Activated B cell treated with CpG ODN at 0.5 μM for 24 hours (primary cell): ENCODE measurements around the gene CHCHD6. TPM values are rescaled to one million over a fixed set of nuclear protein-coding genes. Genes with fewer than 3 reads are reported as not detected.
A peak's percentile ranks its signal among the peaks of the same experiment; 100 is the strongest.

Experiments used
- ATAC-seq: fragments of 200-7000 bp; cut with Tn5 transposase; one replicate; pipeline ENCODE4 v1.10.0; 2021; ENCODE audit warnings: low read depth, mild to moderate bottlenecking, moderate library complexity
- CTCF ChIA-PET: fragments of 350-600 bp; sonication (Branson Sonifier 250); formaldehyde crosslinking; loops from one replicate; lab custom pipeline; 2021; ENCODE audit warnings: antibody characterized with exemption; lab: Charles Lee
- POLR2A ChIA-PET: fragments of 350-600 bp; sonication (Branson Sonifier 250); formaldehyde crosslinking; loops from one replicate; lab custom pipeline; 2021; ENCODE audit warnings: antibody characterized with exemption; lab: Charles Lee
- DNase-seq: peaks from one replicate; pipeline ENCODE4 v3.0.0; 2022
- H3K27ac Mint-ChIP-seq: one replicate; pipeline ENCODE4 v1.8.0; 2020; ENCODE audit warnings: mixed read lengths
- H3K27me3 Mint-ChIP-seq: one replicate; pipeline ENCODE4 v1.8.0; 2021; ENCODE audit warnings: mixed read lengths
- H3K36me3 Mint-ChIP-seq: one replicate; pipeline ENCODE4 v1.8.0; 2021; ENCODE audit warnings: low read depth, mixed read lengths
- H3K4me1 Mint-ChIP-seq: one replicate; pipeline ENCODE4 v1.8.0; 2021; ENCODE audit warnings: mixed read lengths
- H3K4me3 Mint-ChIP-seq: one replicate; pipeline ENCODE4 v1.8.0; 2020; ENCODE audit warnings: mild to moderate bottlenecking, mixed read lengths
- H3K9me3 Mint-ChIP-seq: one replicate; pipeline ENCODE4 v1.8.0; 2020; ENCODE audit warnings: mixed read lengths
- intact Hi-C: fragments of 100-400 bp; cut with micrococcal nuclease; formaldehyde crosslinking; loops from one replicate; pipeline ENCODE4 v1.15.1; 2024
- total RNA-seq: library from RNA; stranded (reverse); gene quantifications from 2 replicates; pipeline ENCODE4 v1.2.3, GENCODE V29; 2022
- TF ChIP-seq, protein P1 (sequence below): fragments of 200-600 bp; IDR thresholded peaks from one replicate; pipeline ENCODE4 v1.8.0; 2022; ENCODE audit warnings: antibody characterized with exemption, mild to moderate bottlenecking

Gene CHCHD6
- total RNA-seq, 1 donor from 2014 or later: 10.0 TPM

DNA sequence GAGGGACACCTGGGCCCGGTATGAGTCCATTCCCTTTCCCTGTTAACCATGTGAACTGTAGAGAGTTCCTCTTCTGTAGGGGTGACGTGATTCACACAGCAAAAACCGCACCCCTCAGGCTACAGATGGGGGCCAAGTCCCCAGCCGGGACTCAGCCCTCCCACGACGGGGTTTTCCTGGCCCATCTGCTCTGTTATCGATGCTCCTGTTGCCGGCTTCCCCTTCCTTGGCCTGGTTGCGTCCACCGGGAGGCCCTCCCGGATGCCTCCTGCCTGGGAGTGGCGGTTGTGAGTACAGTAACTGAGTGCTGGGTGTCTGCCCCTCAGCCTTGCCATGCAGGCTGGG is 278.1 kb downstream of the CHCHD6 start:
- DNase-seq (peak; percentile 74), ATAC-seq (peak; percentile 70)
- POLR2A ChIA-PET: interaction anchor here (0.7 to 4.3 kb wide), 11 partner anchors 10 to 562 kb away, joined by 3 to 52 read pairs (median 4); partner anchors contain the start of gene ZXDC
- H3K27me3 Mint-ChIP-seq: peaks cover 4% of the 10 kb centered on the region
- intact Hi-C loops: loop anchor here (1.0 to 5.0 kb wide), 15 partner anchors 10 to 1095 kb away; partner anchors contain the start of genes CHCHD6, KLF15, SEC61A1 and TPRA1
- H3K4me3 Mint-ChIP-seq: peak overlapping the region; percentile 87
- no peaks in the 10 kb centered on the region for H3K9me3 Mint-ChIP-seq
- TF ChIP-seq, protein P1, sequence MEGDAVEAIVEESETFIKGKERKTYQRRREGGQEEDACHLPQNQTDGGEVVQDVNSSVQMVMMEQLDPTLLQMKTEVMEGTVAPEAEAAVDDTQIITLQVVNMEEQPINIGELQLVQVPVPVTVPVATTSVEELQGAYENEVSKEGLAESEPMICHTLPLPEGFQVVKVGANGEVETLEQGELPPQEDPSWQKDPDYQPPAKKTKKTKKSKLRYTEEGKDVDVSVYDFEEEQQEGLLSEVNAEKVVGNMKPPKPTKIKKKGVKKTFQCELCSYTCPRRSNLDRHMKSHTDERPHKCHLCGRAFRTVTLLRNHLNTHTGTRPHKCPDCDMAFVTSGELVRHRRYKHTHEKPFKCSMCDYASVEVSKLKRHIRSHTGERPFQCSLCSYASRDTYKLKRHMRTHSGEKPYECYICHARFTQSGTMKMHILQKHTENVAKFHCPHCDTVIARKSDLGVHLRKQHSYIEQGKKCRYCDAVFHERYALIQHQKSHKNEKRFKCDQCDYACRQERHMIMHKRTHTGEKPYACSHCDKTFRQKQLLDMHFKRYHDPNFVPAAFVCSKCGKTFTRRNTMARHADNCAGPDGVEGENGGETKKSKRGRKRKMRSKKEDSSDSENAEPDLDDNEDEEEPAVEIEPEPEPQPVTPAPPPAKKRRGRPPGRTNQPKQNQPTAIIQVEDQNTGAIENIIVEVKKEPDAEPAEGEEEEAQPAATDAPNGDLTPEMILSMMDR: no peak
- peaks cover 29% of the 10 kb centered on the region for H3K4me1 Mint-ChIP-seq
- CTCF ChIA-PET: interaction anchor here (0.6 to 3.5 kb wide), 11 partner anchors 9 to 303 kb away, joined by 4 to 28 read pairs (median 7); no protein-coding TSS in a partner anchor
- peaks cover 1% of the 10 kb centered on the region for H3K36me3 Mint-ChIP-seq
- H3K27ac Mint-ChIP-seq: peak overlapping the region; percentile 97

DNA sequence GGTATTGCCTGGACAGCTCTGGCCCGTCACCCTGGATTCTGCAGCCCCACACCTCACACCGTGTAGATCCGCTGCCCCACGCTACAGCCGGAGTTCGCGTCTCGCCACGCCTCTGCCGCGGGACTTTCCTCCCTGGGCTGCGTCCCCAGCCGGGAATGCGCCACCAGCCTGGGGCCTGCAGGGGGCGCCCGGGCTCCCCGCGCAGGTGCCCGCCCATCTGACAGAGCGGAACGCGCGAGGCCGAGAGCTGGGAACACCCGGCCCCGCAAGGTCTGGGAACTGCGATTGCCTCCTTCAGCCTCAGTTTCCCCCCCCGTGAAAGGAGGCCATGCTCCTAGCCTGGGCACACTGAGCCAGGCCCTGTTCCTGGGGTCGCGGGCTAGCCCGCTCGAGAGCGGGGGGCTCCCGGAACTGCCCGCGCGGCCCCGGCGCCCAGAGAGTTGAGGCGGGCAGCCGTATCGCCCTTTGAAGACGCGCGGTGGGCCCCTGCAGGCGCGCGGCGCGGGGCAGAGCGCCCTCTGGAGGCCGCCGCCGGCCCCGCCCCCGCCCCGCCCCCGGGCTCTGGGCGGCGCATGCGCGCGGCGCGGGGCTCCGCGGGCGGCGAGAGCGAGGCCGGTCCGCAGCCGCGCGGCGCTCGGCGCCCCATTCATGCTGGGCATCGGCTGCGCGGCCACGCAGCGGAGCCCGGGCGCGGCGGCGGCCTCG is 278.6 kb downstream of the CHCHD6 start, which contains the start of gene PLXNA1:
TSS of gene PLXNA1 (plus strand) at position 645 of the 705 bp plus-strand sequence. CDS start 5,479 bp downstream, outside the sequence.
- TF ChIP-seq, protein P1: peak; percentile 43
- Mint-ChIP-seq H3K36me3 (peaks cover 1% of the 10 kb centered on the region), H3K4me1 (peaks cover 29% of the 10 kb centered on the region), H3K4me3 (peak within 1 kb of the TSS; percentile 87), H3K27me3 (peaks cover 4% of the 10 kb centered on the region), H3K9me3 (no peaks in the 10 kb centered on the region), H3K27ac (peak within 1 kb of the TSS; percentile 97)
- intact Hi-C loops: loop anchor here (1.0 to 5.0 kb wide), 15 partner anchors 10 to 1095 kb away; partner anchors contain the start of genes CHCHD6, KLF15, SEC61A1 and TPRA1
- peak; percentile 75 for ATAC-seq
- DNase-seq: peak; percentile 92
- ChIA-PET POLR2A (interaction anchor here (0.7 to 4.3 kb wide), 10 partner anchors 10 to 562 kb away, joined by 3 to 52 read pairs (median 4); partner anchors contain the start of gene ZXDC), CTCF (interaction anchor here (0.6 to 3.5 kb wide), 11 partner anchors 9 to 1152 kb away, joined by 3 to 28 read pairs (median 7); no protein-coding TSS in a partner anchor)

DNA sequence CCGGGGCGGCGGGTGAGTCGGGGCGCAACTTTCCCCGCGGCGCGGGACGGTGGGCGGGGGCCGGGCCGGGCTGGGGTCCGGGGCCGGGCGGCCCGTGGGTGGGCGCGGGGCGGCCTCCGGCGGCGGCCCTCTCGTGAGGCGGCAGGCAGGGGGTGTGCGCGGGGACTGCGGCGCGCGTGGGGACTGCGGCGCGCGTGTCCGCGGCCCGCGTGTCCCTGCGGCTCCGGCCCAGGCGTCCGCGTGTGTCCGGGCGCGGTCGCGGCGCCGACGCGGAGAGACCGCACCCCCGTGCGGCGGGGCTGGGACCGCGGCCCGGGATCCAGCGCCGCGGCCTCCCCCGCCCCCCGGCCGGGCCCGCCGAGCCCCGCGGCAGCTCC is 279.2 kb downstream of the CHCHD6 start:
- Mint-ChIP-seq H3K9me3 (no peaks in the 10 kb centered on the region), H3K4me3 (no peak overlapping the region), H3K27ac (no peak overlapping the region), H3K4me1 (peaks cover 29% of the 10 kb centered on the region), H3K36me3 (peaks cover 1% of the 10 kb centered on the region), H3K27me3 (peaks cover 4% of the 10 kb centered on the region)
- TF ChIP-seq, protein P1: no peak
- ChIA-PET POLR2A (no interaction called here), CTCF (interaction anchor here (1.7 to 3.5 kb wide), 2 partner anchors 231 to 234 kb away, joined by 5 to 28 read pairs; no protein-coding TSS in a partner anchor)
- ATAC-seq: no peak
- intact Hi-C loops: loop anchor here (2.0 to 5.0 kb wide), 7 partner anchors 130 to 1094 kb away; partner anchors contain the start of genes KLF15 and TPRA1
- DNase-seq: no peak

DNA sequence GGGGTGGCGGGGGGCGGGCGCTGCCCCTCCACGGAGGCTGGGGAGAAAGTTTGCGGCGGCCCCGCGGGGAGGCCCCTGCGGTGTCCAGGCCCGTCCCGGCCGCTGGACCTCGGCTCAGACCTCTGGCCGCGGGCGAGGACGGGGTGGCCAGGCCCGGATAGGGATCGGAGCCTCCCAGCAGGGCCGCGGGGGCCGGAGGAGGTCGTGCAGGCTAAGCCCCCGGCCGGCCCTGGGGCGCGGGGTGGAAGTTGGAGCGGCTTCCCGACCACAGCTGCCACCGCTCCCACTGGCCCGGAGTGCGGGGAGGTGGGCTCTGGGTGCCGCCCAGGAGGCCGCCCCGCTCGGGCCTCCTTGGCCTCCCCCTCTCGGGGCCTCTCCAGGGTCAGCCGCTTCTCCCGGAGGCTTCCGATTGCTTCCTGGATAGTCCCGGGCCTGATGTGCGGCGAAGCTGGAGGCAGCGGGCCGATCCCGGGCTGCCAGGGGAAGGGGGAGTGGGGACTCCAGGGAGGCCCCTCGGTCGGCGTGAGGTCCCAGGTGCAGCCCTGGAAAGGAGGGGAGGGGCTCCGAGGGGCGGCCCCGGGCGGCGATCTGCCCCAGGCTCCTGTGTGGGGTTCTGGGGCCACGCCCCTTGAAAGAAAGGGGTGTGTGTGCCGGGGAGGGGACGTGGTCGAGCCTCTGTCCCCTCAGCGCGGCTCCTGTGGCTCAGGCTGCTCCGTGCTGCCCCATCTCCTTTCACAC is 279.8 kb downstream of the CHCHD6 start:
- Mint-ChIP-seq H3K4me3 (peak overlapping the region; percentile 68), H3K27me3 (peaks cover 4% of the 10 kb centered on the region), H3K9me3 (no peaks in the 10 kb centered on the region), H3K4me1 (peaks cover 29% of the 10 kb centered on the region), H3K36me3 (peaks cover 2% of the 10 kb centered on the region), H3K27ac (no peak overlapping the region)
- DNase-seq (no peak), ATAC-seq (no peak)
- CTCF ChIA-PET: interaction anchor here (1.7 to 3.5 kb wide), 2 partner anchors 231 to 235 kb away, joined by 5 to 28 read pairs; no protein-coding TSS in a partner anchor
- POLR2A ChIA-PET: interaction anchor here (1.2 kb wide), 1 partner anchor 11 kb away, joined by 3 read pairs; no protein-coding TSS in a partner anchor
- TF ChIP-seq, protein P1: no peak
- intact Hi-C loops: loop anchor here (2.0 to 5.0 kb wide), 7 partner anchors 131 to 1093 kb away; partner anchors contain the start of genes KLF15 and TPRA1
